ENCODE results near the gene EP400. TPM values are rescaled to one million over a fixed set of nuclear protein-coding genes. Genes with fewer than 3 reads are reported as not detected.

EP400 gene
- total and polyA plus RNA-seq, 2 of the 8 experiments (the other 6 are each of a cell fraction or from before 2014, with no cell fraction given) = 13.1 to 69.7 TPM

GRCh38 chr12:132012919-132013568 lies 63.3 kb downstream of the EP400 start (continued):
- TF ChIP-seq EP300 (IDR thresholded peaks at IDR 0.05; ENCODE audit: borderline replicate concordance in 1 of 2, low read depth in 2 of 2, low read length in 2 of 2) (no peak), RBBP5 (IDR thresholded peaks at IDR 0.05; ENCODE audit: borderline replicate concordance, low read depth, low read length) (no peak), SP2 (IDR thresholded peaks at IDR 0.05; ENCODE audit: low read length) (no peak)

Data from H1 (cell line).